A673 (cell line): Measurements from ENCODE around the gene NTRK1. TPM values are rescaled to one million over a fixed set of nuclear protein-coding genes. Genes with fewer than 3 reads are reported as not detected.
A peak's percentile ranks its signal among the peaks of the same experiment; 100 is the strongest.

ENCODE experiments used
- BruUV-seq: library from RNA; stranded (reverse); fragments of 400-500 nt; replicated peaks from 2 replicates; lab custom pipeline; 2021; lab: Mats Ljungman, UMichigan
- CTCF ChIA-PET: fragments of 300-600 bp; sonication (Branson Sonifier 250); formaldehyde crosslinking; loops from one replicate; lab custom pipeline; 2022; ENCODE audit warnings: antibody characterized with exemption; lab: Charles Lee
- POLR2A ChIA-PET: fragments of 300-600 bp; sonication (Branson Sonifier 250); formaldehyde crosslinking; loops from one replicate; lab custom pipeline; 2022; ENCODE audit warnings: antibody characterized with exemption; ENCODE audit not compliant: low non-redundant PET; lab: Charles Lee
- DNase-seq: peaks from one replicate; pipeline ENCODE4 v3.0.0-alpha.2; 2015; ENCODE audit warnings: low spot score
- H3K27ac ChIP-seq: fragments of 200-600 bp; sonication (generic); 2 replicates; pipeline ENCODE4 v1.5.1; 2016; ENCODE audit warnings: mixed run types, low read depth, mild to moderate bottlenecking, mixed read lengths, antibody characterized with exemption, low read length; ENCODE audit not compliant: poor library complexity, severe bottlenecking
- H3K27me3 ChIP-seq: fragments of 200-600 bp; sonication (generic); replicated peaks from 2 replicates; pipeline ENCODE4 v1.6.1; 2017; ENCODE audit warnings: mixed run types, low read depth, mild to moderate bottlenecking, mixed read lengths, antibody characterized with exemption, low read length; ENCODE audit not compliant: insufficient read depth, poor library complexity
- H3K36me3 ChIP-seq: fragments of 200-600 bp; sonication (generic); 2 replicates; pipeline ENCODE4 v1.6.1; 2016; ENCODE audit warnings: mixed run types, mild to moderate bottlenecking, mixed read lengths, antibody characterized with exemption, low read length; ENCODE audit not compliant: insufficient read depth, poor library complexity, severe bottlenecking
- H3K4me1 ChIP-seq: fragments of 200-600 bp; sonication (generic); 2 replicates; pipeline ENCODE4 v1.6.1; 2017; ENCODE audit warnings: mixed run types, mild to moderate bottlenecking, mixed read lengths, antibody characterized with exemption, low read length; ENCODE audit not compliant: insufficient read depth, poor library complexity, severe bottlenecking
- H3K4me3 ChIP-seq: fragments of 200-600 bp; sonication (generic); 2 replicates; pipeline ENCODE4 v1.5.1; 2016; ENCODE audit warnings: low read depth, mixed run types, mild to moderate bottlenecking, mixed read lengths, low read length; ENCODE audit not compliant: poor library complexity, severe bottlenecking
- H3K9me3 ChIP-seq: fragments of 200-600 bp; sonication (generic); 2 replicates; pipeline ENCODE4 v1.6.1; 2016; ENCODE audit warnings: mixed run types, low read depth, mild to moderate bottlenecking, mixed read lengths, antibody characterized with exemption, low read length; ENCODE audit not compliant: poor library complexity, severe bottlenecking
- EZH2 ChIP-seq: fragments of 200-600 bp; sonication (generic); IDR thresholded peaks from 2 replicates; pipeline ENCODE4 v1.6.1; 2017; ENCODE audit warnings: borderline replicate concordance, low read depth, mild to moderate bottlenecking, mixed read lengths, antibody characterized with exemption, low read length; ENCODE audit not compliant: poor library complexity, severe bottlenecking
- intact Hi-C: fragments of 100-400 bp; cut with micrococcal nuclease; formaldehyde crosslinking; loops from one replicate; pipeline ENCODE4 v1.10.0; 2022; ENCODE audit not compliant: unreplicated experiment
- total RNA-seq: library from RNA; stranded (reverse); gene quantifications from 2 replicates; pipeline ENCODE4 v1.2.3, GENCODE V29; 2021
- TF ChIP-seq, protein P1 (sequence below): fragments of 300-800, 200-600 bp; sonication (generic); conservative IDR thresholded peaks from 2 replicates; pipeline ENCODE4 v1.5.1; 2017; ENCODE audit warnings: low read depth, mild to moderate bottlenecking, antibody characterized with exemption, low read length, moderate library complexity, mixed read lengths

The NTRK1 gene
- total RNA-seq, 1 experiment from 2014 or later, result 5.1 TPM

- Histone ChIP-seq H3K36me3 (no peaks in the 10 kb centered on the region), H3K27ac (no peak overlapping the region), H3K27me3 (no peaks in the 10 kb centered on the region), H3K9me3 (no peaks in the 10 kb centered on the region), H3K4me3 (no peak overlapping the region), H3K4me1 (peaks cover 31% of the 10 kb centered on the region)
- intact Hi-C loops, result no loop called here
- TF ChIP-seq, protein P1, sequence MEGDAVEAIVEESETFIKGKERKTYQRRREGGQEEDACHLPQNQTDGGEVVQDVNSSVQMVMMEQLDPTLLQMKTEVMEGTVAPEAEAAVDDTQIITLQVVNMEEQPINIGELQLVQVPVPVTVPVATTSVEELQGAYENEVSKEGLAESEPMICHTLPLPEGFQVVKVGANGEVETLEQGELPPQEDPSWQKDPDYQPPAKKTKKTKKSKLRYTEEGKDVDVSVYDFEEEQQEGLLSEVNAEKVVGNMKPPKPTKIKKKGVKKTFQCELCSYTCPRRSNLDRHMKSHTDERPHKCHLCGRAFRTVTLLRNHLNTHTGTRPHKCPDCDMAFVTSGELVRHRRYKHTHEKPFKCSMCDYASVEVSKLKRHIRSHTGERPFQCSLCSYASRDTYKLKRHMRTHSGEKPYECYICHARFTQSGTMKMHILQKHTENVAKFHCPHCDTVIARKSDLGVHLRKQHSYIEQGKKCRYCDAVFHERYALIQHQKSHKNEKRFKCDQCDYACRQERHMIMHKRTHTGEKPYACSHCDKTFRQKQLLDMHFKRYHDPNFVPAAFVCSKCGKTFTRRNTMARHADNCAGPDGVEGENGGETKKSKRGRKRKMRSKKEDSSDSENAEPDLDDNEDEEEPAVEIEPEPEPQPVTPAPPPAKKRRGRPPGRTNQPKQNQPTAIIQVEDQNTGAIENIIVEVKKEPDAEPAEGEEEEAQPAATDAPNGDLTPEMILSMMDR, result no peak
- TF ChIP-seq EZH2, result no peak
- ChIA-PET POLR2A (no interaction called here), CTCF (no interaction called here)
- no peak for DNase-seq
- no TSS peak for BruUV-seq
Observed at GRCh38 chr1:156815307-156815826, 45.3 kb upstream of the NTRK1 start.

DNA sequence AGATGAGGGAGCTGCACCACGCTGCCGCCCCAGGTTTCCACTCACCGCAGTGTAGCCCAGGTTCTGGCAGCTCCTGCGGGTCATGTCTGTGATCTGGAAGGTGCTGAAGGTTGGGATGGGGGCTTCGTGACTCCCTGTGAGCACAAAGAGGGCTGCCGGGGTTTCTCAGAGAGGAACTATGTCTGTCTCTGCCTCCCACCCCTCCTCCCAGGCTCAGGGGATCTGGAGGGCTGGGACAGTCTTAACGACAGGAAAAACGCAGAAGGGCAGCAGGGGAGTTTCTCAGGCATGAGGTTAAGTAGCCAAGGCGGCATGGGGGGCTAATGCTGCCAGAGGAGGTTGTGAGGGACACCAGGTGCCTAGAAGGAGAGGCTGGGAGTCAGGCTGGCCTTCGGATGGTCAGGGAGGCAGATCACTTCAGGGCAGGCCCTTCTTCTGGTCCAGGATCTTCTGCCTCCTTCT lies 44.7 kb upstream of the NTRK1 start:
- POLR2A ChIA-PET, result no interaction called here

DNA sequence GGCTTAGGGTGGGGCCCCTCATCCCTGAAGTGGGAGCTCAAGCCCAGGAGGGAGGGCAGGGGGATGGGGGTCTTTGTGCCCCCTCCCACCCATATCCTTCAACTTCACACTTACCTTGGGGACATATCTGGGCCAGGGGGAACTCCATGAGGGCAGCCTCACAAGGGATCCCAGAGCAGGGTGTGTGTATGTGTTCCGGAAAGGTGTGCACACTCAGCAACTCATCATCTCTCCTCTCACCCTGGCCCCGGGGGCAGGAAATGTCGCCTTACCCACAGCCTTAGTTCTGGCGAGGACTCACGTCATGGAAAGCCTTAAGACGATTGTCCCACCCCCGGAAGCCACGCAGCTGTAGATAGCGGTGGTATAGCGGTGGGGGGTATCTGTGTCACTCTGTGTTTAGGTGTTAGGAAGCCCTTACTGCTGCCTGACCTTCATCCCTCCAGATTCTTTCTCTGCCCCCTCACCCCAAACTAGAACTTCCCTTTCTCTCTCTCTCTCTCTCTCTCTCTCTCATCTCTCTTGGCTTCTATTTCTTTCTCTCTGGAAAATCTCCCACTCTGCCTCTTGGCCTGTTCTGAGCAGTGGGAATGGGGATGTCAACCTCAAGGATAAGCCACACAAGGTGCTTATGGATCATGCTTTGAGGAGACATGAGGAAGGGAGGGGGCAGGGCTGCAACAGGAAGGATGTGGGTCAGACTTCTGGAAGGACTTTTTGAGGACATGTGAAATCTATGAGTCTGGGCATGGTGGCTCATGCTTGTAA lies 43.9 kb upstream of the NTRK1 start, which contains the start of gene SH2D2A:
Gene SH2D2A (minus strand): TSS at position 288 of the 768 bp plus-strand sequence. CDS start 140 bp downstream, at position 148.
- Histone ChIP-seq H3K27me3 (no peaks in the 10 kb centered on the region), H3K9me3 (no peaks in the 10 kb centered on the region), H3K36me3 (no peaks in the 10 kb centered on the region), H3K27ac (no peak within 1 kb of the TSS), H3K4me1 (peaks cover 31% of the 10 kb centered on the region), H3K4me3 (no peak within 1 kb of the TSS)
- ChIA-PET CTCF (no interaction called here), POLR2A (no interaction called here)
- intact Hi-C loops, result no loop called here
- no TSS peak for BruUV-seq
- TF ChIP-seq, protein P1, result no peak
- DNase-seq, result peak; percentile 79

More for the DNA sequence above, 44.7 kb upstream of the NTRK1 start:
- CTCF ChIA-PET, result no interaction called here
- no peak for DNase-seq
- no peak overlapping the region for H3K27ac ChIP-seq
- no peaks in the 10 kb centered on the region for H3K27me3 ChIP-seq
- no peak for TF ChIP-seq EZH2
- TF ChIP-seq, protein P1, result no peak
- H3K9me3 ChIP-seq, result no peaks in the 10 kb centered on the region
- no peaks in the 10 kb centered on the region for H3K36me3 ChIP-seq
- no peak overlapping the region for H3K4me3 ChIP-seq
- peaks cover 31% of the 10 kb centered on the region for H3K4me1 ChIP-seq
- intact Hi-C loops, result no loop called here
- no TSS peak for BruUV-seq
